ENCODE data around the gene GMDS. TPM values are rescaled to one million over a fixed set of nuclear protein-coding genes. Genes with fewer than 3 reads are reported as not detected.

Gene GMDS
- total and polyA plus RNA-seq, 2 of the 8 experiments (the other 6 are each of a cell fraction or from before 2014, with no cell fraction given), result 16.8 to 50.0 TPM

DNA sequence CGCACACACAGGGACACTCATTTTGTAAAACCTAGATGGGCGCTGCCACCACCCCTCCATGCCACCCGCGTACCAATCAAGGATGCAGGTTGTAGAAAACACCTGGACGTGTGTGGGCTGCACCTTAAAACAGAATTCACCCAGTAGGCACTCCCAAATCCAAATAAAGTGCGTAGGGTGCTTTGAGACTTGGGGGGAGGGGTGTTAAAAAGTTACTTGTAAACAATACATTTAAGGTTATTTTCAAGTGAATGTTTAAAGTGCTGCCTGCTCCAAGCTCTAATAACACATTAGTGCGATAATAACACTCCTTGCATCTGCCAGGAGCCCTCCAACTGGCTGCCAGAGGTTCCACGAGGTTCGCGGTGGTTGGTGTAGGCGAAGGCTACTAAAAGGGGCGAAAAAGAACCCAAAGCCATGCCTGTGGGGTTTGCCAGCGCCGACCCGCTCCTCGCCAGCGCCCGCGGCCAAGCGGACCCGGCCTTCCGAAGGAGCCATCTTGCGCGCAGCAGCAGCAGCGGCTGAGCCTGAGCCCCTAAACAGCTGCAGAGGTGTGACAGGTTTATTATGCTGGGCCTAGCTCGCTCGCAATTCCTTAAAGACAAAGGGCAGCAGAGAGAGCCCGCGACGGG is 624.2 kb downstream of the GMDS start (continued):
- TF ChIP-seq, protein P1, sequence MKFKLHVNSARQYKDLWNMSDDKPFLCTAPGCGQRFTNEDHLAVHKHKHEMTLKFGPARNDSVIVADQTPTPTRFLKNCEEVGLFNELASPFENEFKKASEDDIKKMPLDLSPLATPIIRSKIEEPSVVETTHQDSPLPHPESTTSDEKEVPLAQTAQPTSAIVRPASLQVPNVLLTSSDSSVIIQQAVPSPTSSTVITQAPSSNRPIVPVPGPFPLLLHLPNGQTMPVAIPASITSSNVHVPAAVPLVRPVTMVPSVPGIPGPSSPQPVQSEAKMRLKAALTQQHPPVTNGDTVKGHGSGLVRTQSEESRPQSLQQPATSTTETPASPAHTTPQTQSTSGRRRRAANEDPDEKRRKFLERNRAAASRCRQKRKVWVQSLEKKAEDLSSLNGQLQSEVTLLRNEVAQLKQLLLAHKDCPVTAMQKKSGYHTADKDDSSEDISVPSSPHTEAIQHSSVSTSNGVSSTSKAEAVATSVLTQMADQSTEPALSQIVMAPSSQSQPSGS (IDR thresholded peaks at IDR 0.05; ENCODE audit: low read length), result no peak
- no peak for TF ChIP-seq POLR2A (IDR thresholded peaks at IDR 0.05; ENCODE audit: control extremely low read depth in 1 of 2, low read depth in 2 of 2, low read length in 2 of 2)
- TF ChIP-seq, protein P2, sequence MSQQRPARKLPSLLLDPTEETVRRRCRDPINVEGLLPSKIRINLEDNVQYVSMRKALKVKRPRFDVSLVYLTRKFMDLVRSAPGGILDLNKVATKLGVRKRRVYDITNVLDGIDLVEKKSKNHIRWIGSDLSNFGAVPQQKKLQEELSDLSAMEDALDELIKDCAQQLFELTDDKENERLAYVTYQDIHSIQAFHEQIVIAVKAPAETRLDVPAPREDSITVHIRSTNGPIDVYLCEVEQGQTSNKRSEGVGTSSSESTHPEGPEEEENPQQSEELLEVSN (IDR thresholded peaks at IDR 0.05), result no peak
- no peak for TF ChIP-seq SP2 (IDR thresholded peaks at IDR 0.05; ENCODE audit: low read length)
- no peak for TF ChIP-seq GABPA (IDR thresholded peaks at IDR 0.05; ENCODE audit: borderline replicate concordance, insufficient read depth, low read length)
- peak; percentile 60 for TF ChIP-seq SUZ12 (IDR thresholded peaks at IDR 0.05; ENCODE audit: low read length)
- TF ChIP-seq, protein P3, sequence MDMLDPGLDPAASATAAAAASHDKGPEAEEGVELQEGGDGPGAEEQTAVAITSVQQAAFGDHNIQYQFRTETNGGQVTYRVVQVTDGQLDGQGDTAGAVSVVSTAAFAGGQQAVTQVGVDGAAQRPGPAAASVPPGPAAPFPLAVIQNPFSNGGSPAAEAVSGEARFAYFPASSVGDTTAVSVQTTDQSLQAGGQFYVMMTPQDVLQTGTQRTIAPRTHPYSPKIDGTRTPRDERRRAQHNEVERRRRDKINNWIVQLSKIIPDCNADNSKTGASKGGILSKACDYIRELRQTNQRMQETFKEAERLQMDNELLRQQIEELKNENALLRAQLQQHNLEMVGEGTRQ (IDR thresholded peaks at IDR 0.05; ENCODE audit: low read length), result no peak
- TF ChIP-seq CBX8 (IDR thresholded peaks at IDR 0.05; ENCODE audit: borderline replicate concordance, low read depth, low read length), result peak; percentile 55; the same call in 1 of the 2 replicates
- no peak for TF ChIP-seq PHF8 (conservative IDR thresholded peaks at IDR 0.05; ENCODE audit: low read depth, low read length)
- TF ChIP-seq KDM5A (IDR thresholded peaks at IDR 0.05; ENCODE audit: low read length), result no peak
- TF ChIP-seq ASH2L (IDR thresholded peaks at IDR 0.05; ENCODE audit: low read length), result no peak
- no peak for TF ChIP-seq ZNF274 (IDR thresholded peaks at IDR 0.05; ENCODE audit: borderline replicate concordance, extremely low read depth, low read length)
- TF ChIP-seq CTBP2 (IDR thresholded peaks at IDR 0.05; ENCODE audit: borderline replicate concordance, insufficient read depth, insufficient read length, low read length), result no peak
- no peak for TF ChIP-seq MAFK (IDR thresholded peaks at IDR 0.05; ENCODE audit: low read depth, low read length)
